ENCODE measurements around the gene SNX3.
"Not testable (repeated sequence)": the region's sequence is repeated elsewhere in the genome, so short reads cannot be mapped to it uniquely, and the experiment has no call there.

Gene SNX3

GRCh38 chr6:108285381-108285780 is 24.5 kb upstream of the SNX3 start:
- no peak for TF ChIP-seq CTCF (IDR thresholded peaks at IDR 0.05; ENCODE audit: low read depth, low read length, missing control alignments)
- no peak overlapping the region for H3K4me3 ChIP-seq (ENCODE audit: low read depth, low read length)
- DNase-seq (ENCODE audit: low read depth) = no peak

- TF ChIP-seq CTCF (IDR thresholded peaks at IDR 0.05; ENCODE audit: low read depth, low read length, missing control alignments) = no peak
- DNase-seq (ENCODE audit: low read depth) = no peak
- H3K4me3 ChIP-seq (ENCODE audit: low read depth, low read length) = no peak overlapping the region
Observed at GRCh38 chr6:108277831-108278230, 17.0 kb upstream of the SNX3 start.

- DNase-seq (ENCODE audit: low read depth) = no peak
- no peak overlapping the region for H3K4me3 ChIP-seq (ENCODE audit: low read depth, low read length)
- TF ChIP-seq CTCF (IDR thresholded peaks at IDR 0.05; ENCODE audit: low read depth, low read length, missing control alignments) = no peak
Observed at GRCh38 chr6:108277295-108277694, 16.5 kb upstream of the SNX3 start.

- TF ChIP-seq CTCF (IDR thresholded peaks at IDR 0.05; ENCODE audit: low read depth, low read length, missing control alignments) = no peak
- H3K4me3 ChIP-seq (ENCODE audit: low read depth, low read length) = no peak overlapping the region
- no peak for DNase-seq (ENCODE audit: low read depth)
Observed at GRCh38 chr6:108275976-108276375, 15.1 kb upstream of the SNX3 start.

GRCh38 chr6:108274546-108274945 is 13.7 kb upstream of the SNX3 start:
- DNase-seq (ENCODE audit: low read depth) = no peak
- TF ChIP-seq CTCF (IDR thresholded peaks at IDR 0.05; ENCODE audit: low read depth, low read length, missing control alignments) = no peak
- H3K4me3 ChIP-seq (ENCODE audit: low read depth, low read length) = no peak overlapping the region

- DNase-seq (ENCODE audit: low read depth); H3K4me3 ChIP-seq (ENCODE audit: low read depth, low read length): not testable (repeated sequence)
Observed at GRCh38 chr6:108269955-108270354, 9.1 kb upstream of the SNX3 start.

GRCh38 chr6:108268845-108269244 is 8.0 kb upstream of the SNX3 start:
- H3K4me3 ChIP-seq (ENCODE audit: low read depth, low read length) = no peak overlapping the region
- TF ChIP-seq CTCF (IDR thresholded peaks at IDR 0.05; ENCODE audit: low read depth, low read length, missing control alignments) = no peak
- no peak for DNase-seq (ENCODE audit: low read depth)

- DNase-seq (ENCODE audit: low read depth) = no peak
- TF ChIP-seq CTCF (IDR thresholded peaks at IDR 0.05; ENCODE audit: low read depth, low read length, missing control alignments) = no peak
- no peak overlapping the region for H3K4me3 ChIP-seq (ENCODE audit: low read depth, low read length)
Observed at GRCh38 chr6:108263371-108263770, 2.5 kb upstream of the SNX3 start.

All from GM12864 (cell line).